Ishikawa (cell line): ENCODE results near the gene FERMT1.

Experiments used
- CEBPB ChIP-seq: IDR thresholded peaks from 2 replicates; pipeline ENCODE4 v1.6.1; 2012
- CREB1 ChIP-seq: IDR thresholded peaks from 2 replicates; pipeline ENCODE4 v1.6.1; 2012; ENCODE audit warnings: low read depth
- EGR1 ChIP-seq: IDR thresholded peaks from 2 replicates; pipeline ENCODE4 v1.6.1; 2012
- EP300 ChIP-seq: IDR thresholded peaks from 2 replicates; pipeline ENCODE4 v1.6.1; 2012; ENCODE audit warnings: borderline replicate concordance
- FOXM1 ChIP-seq: IDR thresholded peaks from 2 replicates; pipeline ENCODE4 v1.6.1; 2012; ENCODE audit warnings: low read depth, borderline replicate concordance
- MAX ChIP-seq: IDR thresholded peaks from 2 replicates; pipeline ENCODE4 v1.6.1; 2012
- NFIC ChIP-seq: IDR thresholded peaks from 2 replicates; pipeline ENCODE4 v1.6.1; 2012
- RAD21 ChIP-seq: IDR thresholded peaks from 2 replicates; pipeline ENCODE4 v1.6.1; 2012; ENCODE audit warnings: low read depth
- REST ChIP-seq: IDR thresholded peaks from 2 replicates; pipeline ENCODE4 v1.6.1; 2012; ENCODE audit warnings: low read depth, mild to moderate bottlenecking
- TAF1 ChIP-seq: IDR thresholded peaks from 2 replicates; pipeline ENCODE4 v1.6.1; 2012; ENCODE audit warnings: low read depth, mild to moderate bottlenecking
- TCF12 ChIP-seq: IDR thresholded peaks from 2 replicates; pipeline ENCODE4 v1.6.1; 2012; ENCODE audit warnings: low read depth
- TEAD4 ChIP-seq: IDR thresholded peaks from 2 replicates; pipeline ENCODE4 v1.6.1; 2012
- USF1 ChIP-seq: IDR thresholded peaks from 2 replicates; pipeline ENCODE4 v1.6.1; 2012
- YY1 ChIP-seq: IDR thresholded peaks from 2 replicates; pipeline ENCODE4 v1.6.1; 2012; ENCODE audit warnings: low read depth
- ZBTB7A ChIP-seq: IDR thresholded peaks from 2 replicates; pipeline ENCODE4 v1.6.1; 2012; ENCODE audit warnings: low read depth

FERMT1 gene

GRCh38 chr20:6116758-6117157, 6.1 kb downstream of the FERMT1 start:
- TF ChIP-seq MAX: no peak
- TF ChIP-seq TEAD4: no peak
- no peak for TF ChIP-seq CEBPB
- TF ChIP-seq EP300: no peak
- TF ChIP-seq EGR1: no peak
- TF ChIP-seq FOXM1: no peak
- TF ChIP-seq USF1: no peak
- TF ChIP-seq ZBTB7A: no peak
- no peak for TF ChIP-seq RAD21
- no peak for TF ChIP-seq TAF1
- TF ChIP-seq NFIC: no peak
- TF ChIP-seq CREB1: no peak

- TF ChIP-seq TAF1 (no peak), TCF12 (no peak), REST (no peak), NFIC (no peak), RAD21 (no peak), CEBPB (no peak), YY1 (no peak), ZBTB7A (no peak), USF1 (no peak), CREB1 (no peak), EGR1 (no peak), MAX (no peak), TEAD4 (no peak), FOXM1 (no peak), EP300 (no peak)
These were observed 7.5 kb downstream of the FERMT1 start for GRCh38 chr20:6115221-6115895.

GRCh38 chr20:6114696-6115095, 8.1 kb downstream of the FERMT1 start:
- TF ChIP-seq TAF1 (no peak), TEAD4 (no peak), MAX (no peak), YY1 (no peak), RAD21 (no peak), NFIC (no peak)

GRCh38 chr20:6113951-6114350, 8.9 kb downstream of the FERMT1 start:
- TF ChIP-seq CEBPB (no peak), MAX (no peak), EGR1 (no peak), TCF12 (no peak), NFIC (no peak), CREB1 (no peak), ZBTB7A (no peak), TEAD4 (no peak), REST (no peak), RAD21 (no peak), FOXM1 (no peak), YY1 (no peak), USF1 (no peak), TAF1 (no peak), EP300 (no peak)

GRCh38 chr20:6108330-6108729, 14.5 kb downstream of the FERMT1 start:
- no peak for TF ChIP-seq TAF1
- no peak for TF ChIP-seq REST
- TF ChIP-seq ZBTB7A: no peak
- no peak for TF ChIP-seq CEBPB
- no peak for TF ChIP-seq EP300
- no peak for TF ChIP-seq TEAD4
- TF ChIP-seq YY1: no peak
- no peak for TF ChIP-seq MAX
- no peak for TF ChIP-seq USF1
- TF ChIP-seq FOXM1: no peak
- no peak for TF ChIP-seq EGR1
- TF ChIP-seq TCF12: no peak
- TF ChIP-seq RAD21: no peak
- no peak for TF ChIP-seq NFIC
